Measurements from ENCODE around the gene AFF3.

The AFF3 gene

GRCh38 chr2:100068395-100068794 lies 74.0 kb downstream of the AFF3 start:
- DNase-seq, result no peak

- no peak for DNase-seq
These were observed 74.6 kb downstream of the AFF3 start for GRCh38 chr2:100067784-100068183.

GRCh38 chr2:100066856-100067255 lies 75.5 kb downstream of the AFF3 start:
- DNase-seq, result no peak

- no peak for DNase-seq
These were observed 76.1 kb downstream of the AFF3 start for GRCh38 chr2:100066246-100066645.

GRCh38 chr2:100064592-100065428 lies 77.6 kb downstream of the AFF3 start:
- no peak for DNase-seq

- DNase-seq, result no peak
These were observed 78.2 kb downstream of the AFF3 start for GRCh38 chr2:100064165-100064564.

GRCh38 chr2:100063459-100063953 lies 78.9 kb downstream of the AFF3 start:
- no peak for DNase-seq

- DNase-seq, result no peak
These were observed 80.1 kb downstream of the AFF3 start for GRCh38 chr2:100062336-100062735.

- no peak for DNase-seq
These were observed 81.5 kb downstream of the AFF3 start for GRCh38 chr2:100060875-100061274.

- DNase-seq, result no peak
These were observed 82.8 kb downstream of the AFF3 start for GRCh38 chr2:100059638-100060037.

GRCh38 chr2:100057901-100058261 lies 84.5 kb downstream of the AFF3 start:
- DNase-seq, result no peak

GRCh38 chr2:100054426-100054825 lies 88.0 kb downstream of the AFF3 start:
- DNase-seq, result no peak

- no peak for DNase-seq
These were observed 89.1 kb downstream of the AFF3 start for GRCh38 chr2:100053087-100053885.

GRCh38 chr2:100052650-100053049 lies 89.7 kb downstream of the AFF3 start:
- DNase-seq, result no peak

- no peak for DNase-seq
These were observed 91.1 kb downstream of the AFF3 start for GRCh38 chr2:100051253-100051652.

GRCh38 chr2:100050685-100051084 lies 91.7 kb downstream of the AFF3 start:
- DNase-seq, result no peak

GRCh38 chr2:100046961-100047947 lies 95.1 kb downstream of the AFF3 start:
- no peak for DNase-seq

- no peak for DNase-seq
These were observed 97.4 kb downstream of the AFF3 start for GRCh38 chr2:100045000-100045399.

- DNase-seq, result no peak
These were observed 98.5 kb downstream of the AFF3 start for GRCh38 chr2:100043891-100044255.

GRCh38 chr2:100043081-100043890 lies 99.1 kb downstream of the AFF3 start:
- no peak for DNase-seq

GRCh38 chr2:100042562-100042961 lies 99.8 kb downstream of the AFF3 start:
- no peak for DNase-seq

GRCh38 chr2:100041946-100042345 lies 100.4 kb downstream of the AFF3 start:
- no peak for DNase-seq
